NCI-H526 (cell line): Measurements from ENCODE around the gene FNIP1.
"Not testable (repeated sequence)": the region's sequence is repeated elsewhere in the genome, so short reads cannot be mapped to it uniquely, and the experiment has no call there.

Source experiments
- DNase-seq, 2 experiments: peaks; one replicate each; lab custom pipeline; 2025; lab: John Stamatoyannopoulos, UW

FNIP1 gene

DNA sequence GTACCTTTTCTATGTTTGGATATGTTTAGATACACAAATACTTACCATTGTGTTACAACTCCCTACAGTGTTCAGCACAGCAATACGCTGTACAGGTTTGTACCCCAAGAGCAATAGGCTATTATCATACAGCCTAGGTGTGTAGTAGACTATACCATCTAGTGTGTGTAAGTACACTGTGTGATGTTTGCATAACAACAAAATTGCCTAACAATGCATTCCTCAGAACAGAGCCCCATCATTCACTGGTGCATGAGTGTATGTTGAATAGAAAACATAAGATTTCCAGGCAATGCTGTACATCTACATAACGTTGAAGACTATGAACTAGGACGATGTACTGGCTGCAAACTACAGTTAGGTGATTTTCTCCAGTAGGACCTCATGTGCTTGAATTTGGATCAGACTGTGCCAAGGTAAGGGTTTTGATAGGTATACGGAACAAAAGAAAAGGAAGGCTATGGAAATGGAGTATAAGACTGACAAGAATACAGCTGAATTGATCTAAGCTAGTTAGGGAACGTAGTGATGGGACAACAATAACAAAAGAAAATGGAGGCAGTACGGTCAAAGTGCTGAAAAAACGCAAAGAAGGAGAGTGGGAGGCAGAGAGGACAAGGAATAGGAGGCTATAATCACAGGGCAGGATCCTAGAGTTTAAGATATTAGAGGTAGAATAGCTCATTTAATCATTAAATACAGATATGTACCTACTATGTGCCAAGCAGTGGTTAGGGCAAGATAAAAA, 46.9 kb downstream of the FNIP1 start:
- no peak for DNase-seq

DNA sequence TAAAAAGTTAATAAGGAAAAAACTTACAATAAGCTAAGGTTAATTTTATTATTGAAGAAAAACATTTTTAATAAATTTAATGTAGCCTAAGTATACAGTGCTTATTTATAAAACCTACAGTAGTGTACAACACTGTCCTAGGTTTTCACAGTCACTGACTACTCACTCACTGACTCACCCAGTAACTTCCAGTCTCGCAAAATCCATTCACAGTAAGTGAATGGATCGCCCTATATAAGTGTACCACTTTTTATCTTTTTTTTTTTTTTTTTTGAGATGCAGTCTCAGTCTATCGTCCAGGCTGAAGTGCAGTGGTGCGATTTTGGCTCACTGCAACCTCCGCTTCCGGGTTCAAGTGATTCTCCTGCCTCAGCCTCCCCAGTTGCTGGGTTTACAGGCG, 47.7 kb downstream of the FNIP1 start:
- no peak for DNase-seq

DNA sequence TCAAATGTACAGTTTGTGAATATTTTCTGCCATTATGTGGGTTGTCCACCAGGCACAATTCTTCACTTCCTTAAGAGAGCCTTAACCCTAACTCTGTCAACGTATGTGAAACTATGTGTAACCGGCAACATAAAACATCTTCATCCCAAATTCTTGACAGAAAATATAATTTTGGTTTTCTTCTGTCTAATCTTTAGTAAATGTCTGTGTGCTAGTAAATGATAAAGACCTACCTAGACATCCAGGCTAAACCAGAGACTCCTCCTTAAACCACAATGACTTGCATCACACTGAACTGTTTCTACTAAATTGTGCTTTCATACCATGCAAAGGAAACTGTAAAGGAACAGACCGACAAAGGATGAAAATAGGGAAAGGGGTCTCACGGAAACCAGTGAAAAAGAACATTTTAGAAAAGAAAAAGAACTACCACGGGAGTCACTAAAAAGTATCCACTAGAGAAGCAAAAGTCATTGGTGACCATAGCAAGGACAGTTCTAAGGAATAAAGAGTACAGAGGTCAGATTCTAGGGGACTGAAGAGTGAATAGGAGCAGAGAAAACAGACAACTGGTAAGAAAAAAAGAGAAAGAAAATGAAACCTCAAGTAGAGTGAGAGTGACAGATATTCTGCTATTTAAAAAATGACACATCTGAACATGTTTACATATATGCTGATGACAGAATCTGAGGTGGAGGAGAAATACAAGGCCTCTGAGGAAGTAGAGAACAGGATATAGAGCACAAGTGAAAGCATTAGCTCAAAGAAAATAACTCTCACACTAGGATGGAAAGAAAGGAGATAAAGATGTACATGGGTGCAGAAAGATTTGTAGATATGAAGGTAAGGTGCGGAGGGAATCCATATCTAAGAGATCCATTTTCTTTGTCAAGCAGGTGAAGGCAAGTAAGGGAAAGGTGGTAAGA, 49.4 kb downstream of the FNIP1 start:
- DNase-seq, result no peak

DNA sequence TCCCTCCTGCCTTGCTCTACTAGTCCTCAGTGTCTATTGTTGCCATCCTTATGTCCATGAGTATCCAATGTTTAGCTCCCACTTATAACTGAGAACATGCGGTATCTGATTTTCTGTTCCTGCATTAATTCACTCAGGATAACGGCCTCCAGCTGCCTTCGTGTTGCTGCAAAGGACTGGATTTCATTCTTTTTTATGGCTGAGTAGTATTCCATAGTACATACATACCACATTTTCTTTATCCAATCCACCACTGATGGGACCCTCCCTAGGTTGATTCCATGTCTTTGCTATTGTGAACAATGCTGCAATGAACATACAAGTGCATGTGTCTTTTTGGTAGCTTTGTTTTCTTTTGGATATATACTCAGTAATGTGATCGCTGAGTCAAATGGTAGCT, 50.4 kb downstream of the FNIP1 start:
- no peak for DNase-seq

DNA sequence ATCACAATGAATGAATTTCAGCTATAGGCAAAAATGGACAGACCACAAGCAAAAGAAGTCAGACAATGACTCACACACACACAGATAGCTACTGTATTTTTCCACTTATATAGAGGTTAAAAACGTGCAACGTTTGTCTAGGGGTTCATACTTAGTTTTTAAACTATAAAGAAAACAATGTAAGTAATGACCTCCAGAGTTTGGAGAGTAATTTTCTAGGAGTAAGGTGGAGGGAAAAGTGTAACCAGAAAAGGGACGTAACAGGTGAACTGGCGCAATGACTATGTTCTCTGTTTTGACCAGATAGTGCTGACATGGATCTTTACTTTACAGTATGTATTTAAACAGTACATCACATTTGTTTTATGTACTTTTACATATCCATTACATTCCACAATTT, 51.1 kb downstream of the FNIP1 start:
- no peak for DNase-seq

DNA sequence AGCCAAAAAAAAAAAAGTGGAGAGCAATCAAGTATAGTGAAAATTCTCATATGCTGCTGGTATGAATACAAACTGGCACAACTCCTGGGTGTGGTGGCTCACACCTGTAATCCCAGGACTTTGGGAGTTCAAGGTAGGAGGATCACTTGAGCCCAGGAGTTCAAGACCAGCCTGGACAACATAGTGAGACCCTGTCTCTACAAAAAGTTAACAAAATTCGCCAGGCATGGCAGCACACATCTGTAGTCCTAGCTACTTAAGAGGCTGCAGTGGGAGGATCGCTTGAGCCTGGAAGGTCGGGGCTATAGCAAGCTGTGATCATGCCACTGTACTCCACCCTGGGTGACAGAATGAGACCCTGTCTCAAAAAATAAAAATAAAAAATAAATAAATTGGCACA, 51.7 kb downstream of the FNIP1 start:
- DNase-seq, result no peak

DNA sequence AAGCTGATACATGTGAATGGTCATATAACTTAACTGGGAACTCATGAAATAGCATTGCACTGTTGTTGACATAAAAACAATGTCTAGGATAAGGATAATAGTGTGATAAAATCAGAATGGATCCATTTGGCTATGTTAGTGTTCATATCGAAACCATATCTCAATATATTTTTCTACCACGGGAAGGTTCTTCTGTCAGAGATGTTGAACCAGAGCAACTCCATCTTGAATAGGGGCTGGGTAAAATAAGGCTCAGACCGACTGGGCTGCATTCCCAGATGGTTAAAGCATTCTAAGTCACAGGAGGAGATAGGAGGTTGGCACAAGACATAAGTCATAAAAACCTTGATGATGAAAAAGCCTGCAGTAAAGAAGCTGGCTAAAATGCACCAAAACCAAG, 56.3 kb downstream of the FNIP1 start:
- DNase-seq, result no peak

DNA sequence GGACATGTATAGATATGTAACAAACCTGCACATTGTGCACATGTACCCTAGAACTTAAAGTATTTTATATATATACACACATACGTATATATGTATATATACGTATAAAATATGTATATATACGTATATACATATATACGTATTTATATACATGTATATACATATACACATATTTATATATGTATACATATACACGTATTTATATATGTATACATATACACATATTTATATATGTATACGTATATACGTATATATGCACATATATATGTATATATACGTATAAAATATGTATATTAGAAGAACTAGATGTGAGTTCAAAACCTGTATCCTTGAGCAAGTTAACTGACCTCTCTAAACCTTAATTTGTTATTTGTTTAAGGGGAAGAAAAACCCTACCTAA, 61.4 kb downstream of the FNIP1 start:
- DNase-seq, result no peak

DNA sequence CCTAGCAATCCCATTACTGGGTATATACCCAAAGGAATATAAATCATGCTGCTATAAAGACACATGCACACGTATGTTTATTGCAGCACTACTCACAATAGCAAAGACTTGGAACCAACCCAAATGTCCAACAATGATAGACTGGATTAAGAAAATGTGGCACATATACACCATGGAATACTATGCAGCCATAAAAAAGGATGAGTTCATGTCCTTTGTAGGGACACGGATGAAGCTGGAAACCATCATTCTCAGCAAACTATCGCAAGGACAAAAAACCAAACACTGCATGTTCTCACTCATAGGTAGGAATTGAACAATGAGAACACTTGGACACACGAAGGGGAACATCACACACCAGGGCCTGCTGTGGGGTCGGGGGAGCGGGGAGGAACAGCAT, 61.9 kb downstream of the FNIP1 start:
- not testable (repeated sequence) for DNase-seq

DNA sequence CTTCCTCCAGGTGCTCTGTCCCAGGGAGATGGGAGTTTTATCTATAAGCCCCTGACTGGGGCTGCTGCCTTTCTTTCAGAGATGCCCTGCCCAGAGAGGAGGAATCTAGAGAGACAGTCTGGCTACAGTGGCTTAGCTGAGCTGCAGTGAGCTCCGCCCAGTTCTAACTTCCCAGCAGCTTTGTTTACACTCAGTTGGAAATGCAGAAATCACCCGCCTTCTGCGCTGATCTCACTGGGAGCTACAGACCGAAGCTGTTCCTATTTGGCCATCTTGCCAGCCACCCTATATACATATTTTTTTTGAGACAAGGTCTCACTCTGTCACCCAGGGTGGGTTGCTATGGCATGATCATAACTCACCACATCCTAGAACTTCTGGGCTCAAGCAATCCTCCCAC, 67.5 kb downstream of the FNIP1 start:
- not testable (repeated sequence) for DNase-seq

DNA sequence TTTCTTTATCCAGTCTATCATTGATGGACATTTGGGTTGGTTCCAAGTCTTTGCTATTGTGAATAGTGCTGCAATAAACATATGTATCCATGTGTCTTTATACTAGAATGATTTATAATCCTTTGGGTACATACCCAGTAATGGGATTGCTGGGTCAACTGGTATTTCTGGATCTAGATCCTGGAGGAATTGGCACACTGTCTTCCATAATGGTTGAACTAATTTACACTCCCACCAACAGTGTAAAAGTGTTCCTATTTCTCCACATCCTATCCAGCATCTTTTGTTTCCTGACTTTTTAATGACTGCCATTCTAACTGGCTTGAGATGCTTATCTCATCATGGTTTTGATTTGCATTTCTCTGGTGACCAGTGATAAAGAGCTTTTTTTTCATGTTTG, 72.7 kb downstream of the FNIP1 start:
- peak in 1 of 2 experiments; percentile 0 for DNase-seq

DNA sequence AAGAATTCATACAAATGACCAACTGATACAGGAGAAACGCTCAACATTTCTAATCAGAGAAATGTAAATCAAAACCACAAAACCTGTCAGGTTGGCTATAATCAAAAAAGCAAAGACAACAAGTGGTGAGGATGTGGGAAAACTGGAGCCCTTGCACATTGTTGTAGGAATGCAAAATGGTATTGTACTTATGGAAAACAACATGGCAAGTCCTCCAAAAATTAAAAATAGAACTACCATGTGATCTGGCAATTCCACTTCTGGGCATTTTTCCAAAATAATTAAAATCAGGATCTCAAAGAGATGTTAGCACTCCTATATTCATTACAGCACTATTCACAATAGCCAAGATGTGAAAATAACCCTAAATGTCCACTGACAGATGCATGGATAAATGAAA, 76.1 kb downstream of the FNIP1 start:
- DNase-seq, result peak in 1 of 2 experiments; percentile 0

DNA sequence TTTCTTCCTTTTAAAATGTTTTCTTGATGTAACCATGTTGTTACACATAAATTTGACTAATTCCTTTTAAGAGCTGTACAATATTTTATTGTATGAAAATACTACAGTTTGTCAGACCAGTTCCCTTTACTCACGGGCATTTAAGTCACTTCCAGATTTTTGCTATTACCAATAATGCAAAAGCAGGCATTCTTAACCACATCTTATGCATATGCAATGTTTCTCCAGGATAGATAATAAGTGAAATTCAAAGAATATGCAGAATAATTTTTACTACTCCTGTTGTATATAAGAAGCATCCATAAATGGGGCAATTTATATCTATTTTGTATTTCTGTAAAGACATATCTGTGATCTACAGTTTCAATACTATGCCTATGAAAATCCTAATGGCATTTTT, 77.3 kb downstream of the FNIP1 start:
- DNase-seq, result no peak

DNA sequence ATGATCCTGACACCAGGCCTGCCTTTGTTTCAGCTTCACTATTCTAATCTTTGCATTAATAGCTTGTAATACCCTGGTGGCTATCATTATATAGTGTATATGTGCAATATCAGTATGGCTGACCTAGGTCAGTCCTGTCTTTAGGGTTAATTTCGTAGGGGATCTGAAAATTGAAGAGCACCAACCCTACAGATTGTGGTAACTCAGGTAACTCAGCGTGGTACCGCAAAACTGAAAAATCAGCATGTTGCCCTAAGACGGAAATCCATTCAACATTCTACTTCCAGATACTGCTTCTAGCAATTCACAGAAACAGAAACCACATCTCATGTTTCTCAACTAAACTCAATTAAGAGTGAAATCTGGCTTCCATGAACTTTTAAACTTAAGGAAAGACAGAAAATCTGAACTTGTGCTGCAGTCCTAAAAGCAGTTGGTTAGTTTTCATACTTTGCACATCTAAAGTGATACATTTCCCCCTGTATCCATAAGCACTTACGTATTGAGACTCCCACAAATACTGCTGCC, 78.3 kb downstream of the FNIP1 start:
- DNase-seq, result no peak

DNA sequence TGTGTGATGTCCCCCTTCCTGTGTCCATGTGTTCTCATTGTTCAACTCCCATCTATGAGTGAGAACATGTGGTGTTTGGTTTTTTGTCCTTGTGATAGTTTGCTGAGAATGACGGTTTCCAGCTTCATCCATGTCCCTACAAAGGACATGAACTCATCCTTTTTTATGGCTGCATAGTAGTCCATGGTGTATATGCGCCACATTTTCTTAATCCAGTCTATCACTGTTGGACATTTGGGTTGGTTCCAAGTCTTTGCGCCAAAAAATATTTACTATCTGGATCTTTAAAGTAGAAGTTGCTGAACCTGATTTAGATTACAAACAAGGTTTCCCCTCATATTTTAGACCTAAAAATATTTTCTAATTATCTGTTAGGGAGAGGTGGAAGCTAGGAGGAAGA, 79.7 kb downstream of the FNIP1 start:
- DNase-seq, result not testable (repeated sequence)

DNA sequence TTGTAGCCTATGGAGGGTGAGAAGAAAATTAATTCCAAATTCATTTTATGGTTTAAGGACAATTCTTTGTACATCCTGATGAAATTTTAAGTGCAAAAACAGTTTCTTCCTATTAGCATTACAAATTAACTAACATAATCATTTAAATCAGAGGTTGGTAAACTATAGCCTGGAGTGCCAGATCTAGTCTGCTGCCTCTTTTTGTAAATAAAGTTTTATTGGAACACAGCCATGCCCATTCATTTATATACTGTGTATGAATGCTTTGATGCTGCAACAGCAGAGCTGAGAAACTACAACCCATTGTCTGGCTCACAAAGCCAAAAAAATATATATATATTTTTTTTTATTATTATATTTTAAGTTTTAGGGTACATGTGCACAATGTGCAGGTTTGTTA, 80.2 kb downstream of the FNIP1 start:
- DNase-seq, result no peak

DNA sequence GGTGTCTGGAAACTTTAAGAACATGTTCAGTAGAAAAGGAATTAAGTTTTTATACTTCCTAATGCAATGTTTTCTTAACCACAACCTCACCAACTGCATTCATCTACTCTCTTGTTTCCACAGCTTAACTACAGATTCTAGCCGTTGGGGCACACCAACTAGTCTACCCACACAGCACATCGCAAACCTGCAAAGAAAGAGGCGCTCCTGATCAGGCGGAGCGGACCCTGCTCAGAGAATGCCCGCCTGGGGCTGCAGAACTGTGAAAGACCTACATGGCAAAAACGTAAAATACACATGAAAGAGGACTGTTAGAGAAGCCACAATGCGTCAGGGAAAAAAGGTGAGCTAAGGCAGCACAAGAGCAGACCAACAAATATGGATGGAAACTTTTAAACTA, 86.4 kb downstream of the FNIP1 start:
- no peak for DNase-seq

DNA sequence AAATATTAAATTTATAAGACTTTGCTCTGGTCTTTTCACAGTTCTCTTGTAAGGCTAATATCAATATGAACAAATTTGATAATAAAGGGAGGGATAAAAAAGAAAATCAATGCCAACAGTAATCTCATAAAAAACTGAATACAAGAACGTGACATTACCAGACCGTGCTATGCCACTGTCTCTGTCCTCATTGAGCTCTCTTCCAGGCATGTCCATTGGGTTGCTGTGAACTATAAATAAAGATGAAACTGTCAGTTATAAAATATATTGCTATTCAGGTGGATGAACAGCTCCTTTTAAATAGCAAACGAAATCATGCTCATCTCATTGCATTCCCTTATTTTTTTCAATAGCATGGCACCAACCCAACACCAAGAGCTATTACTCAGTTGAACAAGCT, 87.8 kb downstream of the FNIP1 start:
- DNase-seq, result no peak

DNA sequence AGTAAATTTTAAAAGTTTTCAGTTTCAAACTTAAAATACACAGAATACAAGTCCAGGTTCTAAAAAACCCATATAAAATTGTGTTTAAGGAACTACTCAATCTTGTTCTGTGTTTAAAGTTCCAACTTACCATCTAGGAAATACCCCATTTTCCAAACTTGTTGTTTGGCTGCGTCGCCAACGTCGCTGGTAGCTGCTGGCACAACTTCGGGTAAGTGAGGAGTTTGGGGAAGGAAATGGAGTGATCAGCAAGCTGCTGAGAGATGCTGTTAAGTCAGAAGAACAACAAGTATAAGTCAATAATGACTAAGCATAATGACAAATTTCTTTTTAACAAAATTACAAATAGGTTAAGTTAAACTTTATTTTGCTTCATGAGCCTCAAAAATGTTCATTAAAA, 90.5 kb downstream of the FNIP1 start:
- DNase-seq, result no peak

DNA sequence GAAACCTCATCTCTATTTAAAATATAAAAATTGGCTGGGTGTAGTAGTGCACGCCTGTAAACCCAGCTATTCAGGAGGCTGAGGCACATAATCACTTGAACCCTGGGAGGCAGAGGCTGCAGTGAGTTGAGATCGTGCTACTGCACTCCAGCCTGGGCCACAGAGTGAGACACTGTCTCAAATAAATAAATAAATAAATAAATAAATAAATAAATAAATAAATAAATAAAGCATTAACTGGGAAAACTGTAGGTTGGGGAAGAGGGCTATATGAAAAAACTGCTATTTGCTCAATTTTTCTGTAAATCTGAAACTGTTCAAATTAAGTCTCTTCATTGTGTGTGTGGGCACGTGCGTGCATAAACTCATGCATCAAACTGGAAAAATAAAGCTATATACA, 101.9 kb downstream of the FNIP1 start:
- no peak for DNase-seq

DNA sequence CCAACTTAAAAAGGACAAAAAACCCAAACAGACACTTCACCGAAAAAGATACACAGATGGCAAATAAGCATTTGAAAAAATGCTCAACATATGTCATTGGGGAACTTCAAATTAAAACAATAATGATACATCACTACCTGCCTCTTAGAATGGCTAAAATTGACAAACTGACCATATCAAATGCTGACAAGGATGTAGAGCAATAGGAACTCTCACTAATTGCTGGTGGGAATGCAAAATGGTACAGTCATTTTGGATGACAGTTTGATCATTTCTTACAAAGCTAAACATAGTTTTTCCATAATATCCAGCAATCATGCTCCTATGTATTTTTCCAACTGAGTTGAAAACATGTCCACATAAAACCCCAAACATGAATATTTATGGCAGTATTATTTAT, 102.9 kb downstream of the FNIP1 start:
- DNase-seq, result no peak

DNA sequence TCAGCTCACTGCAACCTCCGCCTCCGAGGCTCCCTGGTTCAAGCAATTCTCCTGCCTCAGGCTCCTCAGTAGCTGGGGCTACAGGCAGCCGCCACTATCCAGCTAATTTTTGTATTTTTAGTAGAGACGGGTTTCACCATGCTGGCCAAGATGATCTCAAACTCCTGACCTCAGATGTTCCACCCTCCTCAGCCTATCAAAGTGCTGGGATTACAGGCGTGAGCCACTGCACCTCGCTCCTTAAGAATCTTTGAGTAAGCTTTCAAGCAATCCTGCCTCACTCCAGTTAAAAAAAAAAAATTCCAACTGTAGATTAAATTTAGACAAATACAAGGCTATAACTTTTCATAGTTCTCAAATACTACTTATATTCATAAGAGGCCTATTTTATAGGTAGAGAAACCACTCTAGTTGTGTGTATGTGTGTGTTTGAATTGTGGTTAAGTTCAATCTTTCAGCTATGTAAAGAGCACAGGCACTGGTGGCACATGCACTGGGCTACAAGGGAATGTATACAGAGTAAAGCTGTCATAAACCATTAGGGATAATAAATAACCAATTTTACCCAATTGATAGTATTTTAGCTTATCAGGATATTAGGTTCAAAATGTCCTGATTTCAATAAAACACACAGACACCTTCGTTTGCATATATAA, 111.2 kb downstream of the FNIP1 start:
- no peak for DNase-seq

DNA sequence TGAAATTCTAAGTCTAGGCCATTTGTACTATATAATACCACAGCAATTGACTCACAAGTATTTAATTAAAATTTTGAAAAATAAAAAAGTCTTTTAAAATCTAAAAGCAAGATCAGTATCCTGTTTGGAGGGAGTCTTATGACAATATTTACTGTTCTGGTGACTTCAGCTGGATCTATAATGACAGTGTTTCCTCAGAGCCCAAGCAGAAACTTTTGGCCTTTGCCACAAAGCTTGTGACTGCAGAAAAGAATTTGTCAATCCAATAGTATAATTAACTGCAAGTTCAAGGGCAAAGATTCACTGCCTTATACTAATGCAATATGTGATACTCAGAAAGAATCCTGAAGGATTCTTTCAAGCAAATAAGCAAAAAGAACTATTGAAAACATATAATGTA, 112.2 kb downstream of the FNIP1 start:
- no peak for DNase-seq
